HG03097 (cell line): ENCODE data around the gene ZFYVE28.

Source experiments
- ATAC-seq: cut with Tn5 transposase; IDR thresholded peaks from one replicate; pipeline ENCODE4 v1.9.1; 2021; ENCODE audit not compliant: unreplicated experiment, low FRiP score

Gene ZFYVE28

DNA sequence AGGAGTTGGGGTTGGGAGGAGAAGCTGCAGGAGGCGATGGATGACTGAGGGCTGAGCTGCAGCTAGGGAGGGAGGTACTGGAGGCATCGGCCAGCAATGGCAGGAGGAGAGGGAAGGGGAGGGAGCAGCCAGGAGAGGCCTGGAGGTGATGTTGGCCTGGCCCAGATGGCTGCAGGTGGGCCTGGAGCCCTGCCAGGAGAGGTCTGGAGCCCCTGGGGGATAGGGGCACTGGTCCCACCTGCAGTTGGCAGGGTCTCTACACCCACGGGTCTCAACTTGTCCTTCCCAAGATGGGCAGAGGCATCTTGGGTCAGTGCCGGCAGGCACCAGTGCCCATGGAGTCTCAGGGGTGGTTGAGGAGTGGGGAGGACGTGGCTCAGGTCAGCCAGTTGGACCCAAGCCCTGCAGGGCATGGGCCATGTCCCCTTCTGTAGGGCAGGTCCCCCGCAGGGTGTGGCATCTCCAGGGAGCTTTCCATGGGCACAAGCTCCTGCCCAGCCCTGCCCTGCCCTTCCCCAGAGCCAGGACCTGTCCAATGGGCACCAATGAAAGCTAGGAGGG is 153.9 kb downstream of the ZFYVE28 start:
- ATAC-seq: no peak

DNA sequence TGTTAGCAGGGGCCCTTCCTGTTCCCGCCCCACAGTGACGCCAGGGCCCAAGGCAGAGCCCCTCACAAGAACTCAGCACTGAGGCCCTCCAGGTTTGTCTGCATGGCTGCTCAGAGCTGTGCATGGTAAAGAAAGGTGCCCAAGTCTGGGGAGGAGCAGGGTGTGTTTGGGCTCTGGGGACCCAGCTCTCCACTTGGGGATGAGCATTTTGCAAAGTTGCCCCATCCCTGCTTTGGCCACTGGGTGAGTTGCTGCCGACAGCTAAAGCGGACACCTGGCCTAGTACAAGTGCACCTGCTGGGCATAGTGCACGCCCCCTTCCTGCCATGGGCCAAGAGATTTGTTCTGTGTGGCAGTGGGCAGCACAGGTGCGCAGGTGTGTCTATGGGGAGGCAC is 154.5 kb downstream of the ZFYVE28 start:
- no peak for ATAC-seq

DNA sequence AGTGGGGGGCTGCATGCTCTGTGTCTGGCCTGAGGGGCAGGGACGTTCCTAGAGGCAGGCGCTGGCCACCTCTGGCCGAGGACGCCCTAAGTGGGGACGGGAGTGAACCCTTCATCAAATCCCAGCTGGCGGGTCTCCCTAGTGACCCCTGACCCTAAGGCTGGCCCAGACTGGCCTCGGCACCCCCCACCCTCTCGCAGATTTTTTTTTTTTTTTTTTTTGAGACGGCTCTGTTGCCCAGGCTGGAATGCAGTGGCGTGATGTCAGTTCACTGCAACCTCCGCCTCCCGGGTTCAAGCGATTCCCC is 155.5 kb downstream of the ZFYVE28 start:
- no peak for ATAC-seq

DNA sequence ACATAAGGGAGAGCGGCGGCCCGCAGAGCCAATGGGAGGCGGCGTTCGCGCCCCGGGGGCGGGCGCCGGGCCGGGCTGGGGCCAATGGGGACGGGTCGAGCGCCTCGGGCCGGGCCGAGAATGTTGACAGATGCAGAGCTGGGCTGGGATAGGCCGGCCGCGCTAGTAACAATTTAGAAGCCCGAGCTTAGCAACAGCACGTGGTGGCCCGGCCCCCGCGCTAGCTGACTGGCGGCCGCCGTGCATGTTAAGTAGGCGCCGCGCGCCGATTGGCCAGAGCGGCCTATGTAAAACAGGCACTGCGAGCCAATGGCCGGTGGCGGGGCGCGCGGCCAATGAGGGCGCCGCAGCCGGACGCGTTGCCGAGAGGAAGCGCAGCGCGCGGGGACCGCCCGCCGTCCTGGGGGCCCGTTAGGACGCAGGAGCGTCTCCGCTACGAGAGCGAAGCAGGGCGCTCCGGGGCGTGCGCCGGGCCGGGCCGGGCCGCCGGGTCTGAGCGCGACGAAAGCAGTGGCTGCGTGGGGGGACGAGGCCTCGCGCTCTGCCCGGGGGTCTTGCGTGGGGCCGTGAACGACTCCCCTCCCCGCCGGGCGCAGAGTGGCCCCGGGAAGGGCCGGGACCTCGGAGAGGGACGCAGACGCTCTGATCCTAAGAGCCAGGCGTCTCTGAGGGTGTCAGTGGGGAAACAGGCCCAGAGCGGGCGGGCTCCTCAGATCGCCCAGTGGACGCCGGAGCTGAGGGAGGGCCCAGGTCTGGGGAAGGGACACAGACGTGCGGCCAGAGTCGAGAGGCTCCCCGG is 156.1 kb downstream of the ZFYVE28 start:
- peak; percentile 85 for ATAC-seq

DNA sequence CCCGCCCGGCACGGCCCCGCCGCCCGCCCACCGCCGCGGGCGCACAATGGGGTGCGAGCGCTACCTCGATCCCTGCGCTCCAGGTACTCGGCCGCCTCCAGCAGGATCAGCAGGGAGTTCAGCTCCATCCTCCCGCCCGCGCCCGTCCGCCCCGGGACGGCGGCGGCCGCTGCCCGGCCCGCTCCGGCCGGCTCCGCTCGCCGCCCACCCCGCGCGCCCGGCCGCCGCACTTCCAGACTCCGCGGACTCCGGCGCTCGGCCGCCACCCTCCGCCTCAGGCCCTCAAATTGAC is 156.6 kb downstream of the ZFYVE28 start, which contains the start of gene MXD4:
TSS of gene MXD4 (minus strand) at position 257 of the 292 bp plus-strand sequence. CDS start at position 128, 129 bp downstream.
- ATAC-seq: no peak

DNA sequence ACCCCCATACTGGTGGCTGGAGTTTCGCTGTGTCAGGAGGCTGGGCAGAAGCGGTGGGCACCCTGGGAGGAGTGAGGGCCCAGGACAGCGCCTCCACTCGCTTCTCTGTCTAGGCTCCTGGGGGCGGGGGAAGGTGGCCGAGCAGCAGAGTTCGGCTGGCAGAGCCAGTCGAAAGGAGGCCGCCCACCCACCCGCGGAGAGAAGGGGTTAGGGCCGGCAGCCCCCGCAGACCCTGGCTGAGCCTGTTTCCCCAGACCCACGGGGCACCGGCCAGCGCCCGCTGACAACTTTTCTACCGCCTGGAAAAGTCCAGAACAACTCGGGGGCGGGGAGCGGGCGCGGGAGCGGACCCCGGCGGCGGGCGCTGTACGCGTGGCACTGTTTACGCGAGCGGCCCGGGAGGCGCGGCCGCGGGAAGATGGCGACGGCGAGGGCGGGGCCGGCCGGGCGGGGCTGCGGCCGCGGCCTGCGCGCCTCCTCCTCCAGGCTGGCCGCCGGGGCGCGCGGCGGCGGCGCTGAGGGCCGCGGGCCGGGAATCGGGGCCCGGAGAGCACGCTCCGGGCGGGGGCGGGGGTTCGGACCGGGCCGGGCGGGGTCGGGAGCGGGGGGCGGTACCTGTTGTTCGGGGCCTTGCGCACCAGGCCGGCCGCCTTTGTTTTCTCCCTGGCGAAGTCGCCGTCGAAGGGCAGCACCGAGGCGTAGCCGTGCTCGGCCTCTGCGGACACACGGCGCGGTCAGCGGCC is 157.2 kb downstream of the ZFYVE28 start:
- ATAC-seq: no peak

DNA sequence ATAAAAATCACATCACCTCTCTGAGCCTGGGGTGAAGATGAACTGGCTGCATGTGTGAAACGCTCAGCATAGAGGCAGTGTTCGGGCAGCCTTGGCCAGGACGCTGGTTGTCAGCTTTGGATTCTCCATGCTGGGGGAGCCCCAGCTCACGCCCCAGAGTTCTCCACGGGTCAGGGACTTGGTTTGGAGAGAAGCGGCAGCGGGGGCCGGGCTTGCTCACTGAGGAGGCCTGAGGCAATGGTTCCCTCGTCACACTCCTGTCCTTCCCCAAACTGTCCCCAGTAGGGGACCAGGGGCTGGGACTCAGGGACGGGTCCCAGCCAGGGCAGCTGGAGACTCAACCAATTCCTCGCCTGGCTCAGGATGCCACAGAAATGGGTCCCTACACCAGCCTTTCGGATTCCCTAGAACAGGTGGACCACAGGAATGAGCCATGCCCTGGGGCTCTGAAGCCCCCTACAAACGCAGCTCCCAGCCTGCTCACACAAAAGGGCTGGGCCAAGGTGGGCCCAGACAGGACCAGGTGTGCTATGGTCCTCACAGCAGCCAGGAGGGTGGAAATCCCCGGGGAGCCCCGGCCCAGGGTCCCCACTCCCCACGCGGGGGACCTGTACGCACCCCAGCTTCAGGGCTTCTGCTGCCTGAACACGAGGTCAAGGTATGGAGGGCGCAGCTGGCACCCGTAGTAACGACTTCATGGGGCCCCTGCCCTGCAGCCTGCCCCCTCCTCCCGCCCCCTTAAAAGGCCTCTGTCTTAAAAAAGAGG is 157.9 kb downstream of the ZFYVE28 start:
- no peak for ATAC-seq

DNA sequence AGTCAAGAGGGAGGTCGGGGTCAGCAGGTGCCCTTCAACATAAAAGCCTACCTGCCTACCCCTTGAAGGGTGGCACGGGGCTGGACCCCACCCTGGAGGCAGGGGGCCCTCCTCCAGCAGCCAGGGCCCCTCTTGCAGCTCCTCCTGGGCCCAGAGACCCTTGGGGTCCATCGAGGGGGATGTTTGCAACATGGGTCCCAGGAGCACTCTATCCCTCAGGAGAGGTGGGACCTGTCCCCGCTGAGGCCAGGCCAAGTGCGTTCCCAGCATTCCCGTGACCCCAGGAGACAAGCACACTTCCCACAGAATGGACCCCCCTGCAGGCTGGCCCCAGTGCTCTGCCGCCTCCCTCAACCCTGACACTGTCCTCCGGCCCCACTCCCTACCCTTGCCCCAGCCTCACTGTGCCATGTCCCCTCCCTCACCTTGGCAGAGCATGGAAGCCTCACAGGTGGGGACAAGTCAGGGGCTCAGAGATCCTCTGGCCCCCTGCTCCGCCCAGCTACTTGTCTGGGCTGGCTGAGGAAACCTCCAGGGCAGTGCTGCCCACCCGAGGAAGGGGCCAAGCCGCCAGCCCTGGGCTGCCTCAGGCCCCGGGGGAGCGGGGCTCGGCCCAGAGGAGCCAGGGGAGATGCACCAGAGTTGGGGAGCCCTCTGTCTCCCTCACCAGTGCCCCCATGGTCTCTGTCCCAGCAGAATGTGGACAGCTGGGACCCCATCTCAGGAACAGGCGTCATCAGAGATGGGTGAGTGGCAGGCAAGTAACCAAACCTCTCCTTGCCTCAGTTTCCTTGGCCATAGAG is 158.7 kb downstream of the ZFYVE28 start:
- no peak for ATAC-seq

DNA sequence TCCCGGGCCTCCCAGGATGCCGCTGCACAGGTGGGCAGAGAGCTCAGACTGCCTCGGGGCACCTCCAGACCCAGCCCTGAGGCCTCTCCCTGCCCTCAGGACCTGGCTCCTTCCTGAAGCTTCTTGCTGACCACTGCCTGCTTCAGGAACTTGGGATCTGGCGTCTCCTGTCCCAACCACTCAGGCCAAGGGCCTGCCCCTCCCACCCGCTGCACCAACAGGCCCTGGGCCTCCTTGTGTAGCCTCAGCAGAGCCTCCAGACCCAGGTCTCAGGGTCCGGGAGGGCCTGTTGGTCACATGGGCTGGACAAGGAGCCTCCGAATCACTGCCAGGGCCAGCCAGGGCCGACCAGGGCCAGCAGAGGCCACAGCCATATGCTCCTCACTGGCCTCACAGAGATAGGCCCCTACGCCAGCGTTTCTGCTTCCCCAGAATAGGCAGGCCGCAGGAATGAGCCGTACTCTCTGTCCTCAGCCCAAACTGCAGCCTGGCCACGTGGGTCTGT is 159.4 kb downstream of the ZFYVE28 start:
- no peak for ATAC-seq

DNA sequence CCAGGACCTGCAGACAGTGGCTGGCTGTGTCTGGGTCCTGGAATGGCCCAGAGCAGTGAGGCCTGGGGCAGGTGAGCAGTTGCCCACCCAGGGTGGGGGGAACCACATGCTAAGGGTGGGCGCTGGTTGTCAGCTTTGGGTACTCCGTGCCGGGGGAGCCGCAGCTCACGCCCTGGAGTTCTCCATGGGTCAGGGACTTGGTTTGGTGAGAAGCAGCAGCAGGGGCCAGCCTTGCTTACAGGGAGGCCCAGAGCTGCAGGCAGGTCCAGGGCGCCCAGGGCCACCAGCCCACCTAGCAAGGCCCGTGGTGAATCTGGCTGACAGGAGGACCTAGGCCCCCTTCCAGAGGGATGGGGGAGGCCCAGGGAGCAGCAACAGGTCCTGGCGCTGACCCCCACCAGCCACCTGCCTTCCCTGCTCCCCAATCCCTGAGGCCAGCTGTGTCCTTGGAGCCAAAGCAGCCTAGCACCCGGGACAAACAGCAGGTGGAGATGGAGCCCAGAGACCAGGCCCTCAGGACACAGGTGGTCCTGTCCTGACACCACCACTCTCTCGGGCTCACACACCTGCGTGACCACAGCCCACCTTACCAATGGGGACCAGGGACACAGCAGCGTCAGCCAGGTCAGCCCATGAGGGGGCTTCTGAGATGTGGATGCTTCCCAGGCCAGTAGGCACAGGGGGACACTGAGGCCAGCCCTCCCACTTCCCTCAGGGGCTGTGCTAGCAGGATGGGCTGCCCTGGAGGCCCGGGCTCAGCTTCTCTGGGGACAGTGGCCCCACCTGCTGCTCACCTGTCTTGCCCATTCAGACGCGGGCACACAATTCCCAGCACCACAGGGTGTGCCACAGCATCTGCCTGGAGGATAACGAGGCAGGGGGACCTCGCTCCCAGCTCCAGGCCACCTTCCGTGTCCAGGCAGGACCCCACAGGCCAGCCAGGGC is 160.1 kb downstream of the ZFYVE28 start:
- ATAC-seq: no peak

DNA sequence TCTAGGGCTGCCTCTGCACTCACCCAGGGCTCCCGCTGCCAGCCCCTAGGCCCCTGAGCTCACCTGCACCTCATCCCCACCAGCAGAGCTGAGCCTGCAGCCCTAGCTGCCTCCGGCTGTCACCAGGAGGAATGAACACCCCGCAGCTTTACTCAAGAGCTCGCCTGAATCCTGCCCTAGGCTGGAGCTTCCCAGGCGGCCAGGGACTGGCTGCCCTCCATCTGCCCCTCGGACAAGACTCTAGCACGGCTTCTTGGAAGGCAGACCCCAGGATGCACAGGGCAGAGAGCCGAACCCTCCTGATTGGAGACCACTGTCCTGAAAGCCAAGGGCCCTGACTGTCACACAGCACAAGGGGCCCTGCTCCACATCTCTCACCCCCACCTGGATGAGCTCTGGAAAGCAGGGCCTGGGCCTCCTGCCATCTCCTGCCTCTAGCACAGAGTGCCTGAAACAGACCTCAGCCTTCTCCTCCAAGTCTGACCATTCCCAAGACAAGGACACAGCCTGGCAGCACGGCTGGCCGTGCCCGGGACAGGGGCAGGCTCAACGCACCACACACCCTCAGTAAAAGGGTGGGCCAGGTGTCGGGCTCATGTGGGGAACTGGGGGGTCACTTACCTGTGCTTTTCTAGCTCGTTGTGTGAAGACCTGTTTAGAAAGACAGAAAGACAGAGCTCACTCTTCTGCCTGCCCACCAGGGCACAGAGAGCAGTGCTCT is 160.9 kb downstream of the ZFYVE28 start:
- ATAC-seq: no peak

DNA sequence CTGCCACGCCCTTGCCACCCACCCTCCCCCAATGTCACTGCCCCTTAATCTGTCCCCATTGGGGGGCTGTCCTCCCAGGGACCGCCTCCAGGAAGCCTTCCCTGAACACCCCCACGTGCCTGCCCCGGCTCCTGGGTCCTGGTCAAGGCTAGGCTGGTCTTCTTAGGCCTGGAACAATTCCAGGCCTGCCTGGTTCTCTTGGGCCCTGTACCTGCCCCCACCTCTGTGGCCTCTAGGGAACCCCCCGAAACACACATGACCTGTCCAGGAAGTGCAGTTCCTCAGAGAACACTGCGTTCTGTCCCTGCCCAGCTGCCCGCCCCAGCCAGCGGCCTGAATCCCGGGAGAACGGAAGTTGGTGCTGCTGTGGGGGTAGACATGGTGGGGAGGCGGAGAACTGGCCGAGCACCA is 161.7 kb downstream of the ZFYVE28 start:
- no peak for ATAC-seq

DNA sequence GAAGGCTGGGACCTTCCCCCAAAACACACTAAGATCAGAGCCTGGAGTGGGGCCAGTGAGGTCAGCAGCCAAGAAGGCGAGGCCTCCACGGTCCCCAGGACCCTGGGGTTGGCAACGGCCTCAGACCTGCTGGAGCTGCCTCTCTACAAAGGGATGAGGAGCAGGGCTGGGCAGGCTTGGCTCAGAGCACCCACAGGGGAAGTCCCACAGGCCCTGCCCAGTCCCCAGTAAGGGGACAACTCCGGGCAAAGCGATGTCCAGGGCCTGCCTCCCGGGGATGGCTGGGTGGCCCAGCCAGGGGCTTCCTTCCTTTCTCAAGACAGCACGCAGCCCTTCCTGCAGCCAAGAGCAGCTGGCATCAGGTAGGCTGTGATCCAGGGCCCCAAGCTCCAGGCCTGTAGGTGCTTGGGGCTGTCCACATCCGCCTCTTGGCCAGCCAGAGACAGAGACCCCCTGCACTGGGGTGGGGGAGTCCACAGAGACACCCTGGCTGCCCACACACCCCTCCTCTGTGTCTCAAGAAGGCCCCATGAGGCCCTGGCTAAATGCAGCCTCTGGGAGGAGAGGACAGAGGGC is 162.2 kb downstream of the ZFYVE28 start:
- ATAC-seq: no peak

DNA sequence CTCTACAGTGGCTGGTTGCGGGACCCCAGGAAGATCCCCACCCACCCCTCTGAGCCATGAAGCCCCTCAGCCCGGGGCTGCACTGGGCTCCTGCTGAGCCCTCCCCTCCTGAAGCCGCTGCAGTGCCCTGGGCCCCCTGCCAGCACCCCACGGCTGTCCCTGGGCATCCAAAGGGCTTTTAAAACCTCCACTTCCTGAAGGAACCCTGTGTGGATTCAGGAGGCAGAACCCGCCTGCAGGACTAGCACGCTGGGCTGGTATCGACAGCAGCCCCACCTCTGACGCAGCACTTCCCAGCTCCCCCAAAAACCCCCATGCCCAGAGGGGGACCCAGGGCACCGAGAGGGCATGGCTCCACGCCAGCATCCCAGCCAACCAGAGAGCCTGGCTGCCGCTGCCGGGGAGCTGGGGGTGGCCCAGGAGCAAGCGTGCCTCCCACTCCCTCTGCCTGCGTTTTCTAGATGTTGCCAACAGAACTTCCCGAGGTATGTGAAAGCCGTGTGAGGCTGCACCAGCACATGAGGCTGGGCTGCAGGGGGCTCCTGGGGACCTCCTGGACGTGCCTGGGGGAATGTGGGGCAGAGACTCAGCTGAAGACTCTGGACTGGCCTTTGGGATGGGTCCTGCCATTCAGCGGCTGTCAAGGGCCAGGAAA is 162.8 kb downstream of the ZFYVE28 start:
- ATAC-seq: no peak

DNA sequence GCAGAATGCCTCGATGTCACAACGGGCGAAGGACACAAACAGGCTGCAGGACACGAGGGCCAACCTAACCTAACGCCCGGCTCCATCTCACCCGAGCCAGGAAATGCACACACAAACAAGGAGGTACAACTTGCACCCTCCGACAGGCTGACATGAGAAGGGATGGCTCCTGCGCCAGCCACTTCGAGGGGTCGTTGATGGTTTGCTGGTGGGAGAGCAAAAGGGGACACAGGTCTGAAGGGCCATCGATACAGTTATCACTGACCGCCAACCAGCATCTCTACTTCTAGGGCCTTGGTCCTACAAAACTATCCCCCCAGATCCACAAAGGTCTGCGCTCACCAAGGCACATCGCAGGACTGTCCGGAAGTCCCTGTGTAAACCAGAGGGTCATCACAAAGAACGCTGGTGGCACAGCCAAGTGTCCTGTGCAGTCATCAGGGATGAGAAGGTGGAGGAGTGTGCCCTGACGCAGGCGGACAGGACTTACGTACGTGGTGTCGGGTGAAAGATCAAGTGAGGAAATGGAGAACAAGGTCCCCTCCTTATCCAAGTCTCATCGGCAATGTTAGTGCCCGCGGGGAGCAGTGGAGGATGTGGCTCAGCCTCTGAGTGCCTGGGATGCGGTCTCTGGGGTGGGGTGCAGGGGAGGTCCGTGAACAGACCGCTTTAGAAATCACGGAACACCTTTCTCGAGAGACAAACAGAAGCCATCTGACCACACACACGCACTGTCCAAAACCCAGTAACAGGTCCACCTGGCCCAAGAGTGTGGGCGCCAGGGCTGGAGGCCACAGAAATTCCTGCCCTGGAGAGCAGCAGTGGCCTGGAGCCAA is 163.6 kb downstream of the ZFYVE28 start:
- ATAC-seq: no peak

DNA sequence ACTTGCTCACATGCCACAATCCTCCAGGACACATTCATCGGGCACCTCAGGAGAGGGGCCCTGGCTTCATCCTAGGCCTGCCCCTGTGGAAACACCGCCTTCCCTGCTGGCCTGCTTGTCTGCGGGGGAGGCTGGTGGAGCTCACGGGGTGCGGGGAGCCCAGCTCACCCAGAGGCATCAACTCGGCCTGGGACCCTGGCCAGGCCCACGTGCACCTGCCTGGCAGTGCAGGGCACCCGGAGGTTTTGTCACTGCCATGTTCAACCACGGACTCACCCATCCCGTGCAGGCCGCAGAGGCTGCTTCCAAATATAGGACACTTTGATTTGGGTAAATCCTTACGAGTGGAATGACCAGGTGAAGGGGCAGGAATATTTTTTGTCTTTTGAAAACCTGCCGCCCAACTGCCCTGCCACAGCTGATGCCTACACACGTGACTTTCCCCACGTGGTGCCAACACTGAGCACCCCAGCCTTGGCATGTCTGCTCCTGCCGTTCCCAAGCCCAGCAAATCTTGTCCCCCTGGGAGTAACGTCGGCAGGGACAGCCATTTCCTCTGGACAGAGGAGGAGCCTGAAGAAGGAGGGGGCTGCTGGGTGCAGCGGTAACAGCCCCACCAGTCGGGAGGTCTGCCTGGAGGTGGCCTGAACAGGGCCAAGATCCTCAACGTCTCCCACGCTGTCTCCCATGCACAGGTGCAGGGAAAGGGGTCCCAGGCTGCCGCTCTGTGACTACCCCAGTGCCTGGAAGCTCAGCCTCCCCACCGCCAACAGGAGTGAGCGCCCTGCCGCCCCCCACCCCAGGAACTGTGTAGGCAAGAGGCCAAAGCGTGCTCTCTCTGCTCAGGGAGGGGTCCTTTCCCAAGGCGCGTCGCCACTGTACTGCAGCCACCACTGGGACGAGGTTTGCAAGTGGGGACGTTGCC is 165.0 kb downstream of the ZFYVE28 start:
- ATAC-seq: no peak
